ENCODE measurements around the gene TRIL.
A peak's percentile ranks its signal among the peaks of the same experiment; 100 is the strongest.

The TRIL gene

GRCh38 chr7:28933846-28934320 lies 24.2 kb downstream of the TRIL start:
- DNase-seq (ENCODE audit: insufficient read length, low spot score) (no peak), FAIRE-seq (no peak)
- no peak for TF ChIP-seq SPI1 (IDR thresholded peaks at IDR 0.05; ENCODE audit: low read depth, low read length)
- TF ChIP-seq POLR2AphosphoS5 (IDR thresholded peaks at IDR 0.05; ENCODE audit: low read depth, low read length) = no peak
- TF ChIP-seq TAF1 (IDR thresholded peaks at IDR 0.05; ENCODE audit: low read depth, low read length) = no peak
- TF ChIP-seq POLR2A (IDR thresholded peaks at IDR 0.05; ENCODE audit: low read depth, low read length) = no peak

DNA sequence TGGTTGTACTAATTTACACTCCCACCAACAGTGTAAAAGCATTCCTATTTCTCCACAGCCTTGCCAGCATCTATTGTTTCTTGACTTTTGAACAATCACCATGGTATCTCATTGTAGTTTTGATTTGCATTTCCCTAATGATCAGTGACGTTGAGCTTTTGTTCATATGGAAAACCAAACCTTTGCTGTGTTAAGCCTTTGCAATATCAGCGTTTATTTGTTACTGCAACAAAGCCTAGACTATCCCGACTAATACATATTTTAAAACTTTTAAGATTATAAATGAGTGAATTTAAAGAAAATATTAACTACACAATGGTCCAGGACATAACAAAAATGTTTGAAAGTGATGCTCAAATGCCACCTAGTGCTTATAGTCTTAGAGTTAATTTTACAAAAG lies 26.6 kb downstream of the TRIL start:
- TF ChIP-seq TAF1 (IDR thresholded peaks at IDR 0.05; ENCODE audit: low read depth, low read length) (no peak), POU2F2 (IDR thresholded peaks at IDR 0.05; ENCODE audit: low read depth, low read length) (no peak), PAX5 (IDR thresholded peaks at IDR 0.05; ENCODE audit: insufficient read depth, low read length, severe bottlenecking) (no peak), POLR2AphosphoS5 (IDR thresholded peaks at IDR 0.05; ENCODE audit: low read depth, low read length) (no peak), POLR2A (IDR thresholded peaks at IDR 0.05; ENCODE audit: low read depth, low read length) (no peak)
- DNase-seq (ENCODE audit: insufficient read length, low spot score) (no peak), FAIRE-seq (no peak)

GRCh38 chr7:28926871-28927597 lies 31.1 kb downstream of the TRIL start:
- DNase-seq (ENCODE audit: insufficient read length, low spot score) (peak; percentile 36), FAIRE-seq (peak; percentile 20)
- TF ChIP-seq TAF1 (IDR thresholded peaks at IDR 0.05; ENCODE audit: low read depth, low read length) (no peak), SPI1 (IDR thresholded peaks at IDR 0.05; ENCODE audit: low read depth, low read length) (peak; percentile 72)

- TF ChIP-seq POLR2AphosphoS5 (IDR thresholded peaks at IDR 0.05; ENCODE audit: low read depth, low read length) = no peak
- no peak for TF ChIP-seq TAF1 (IDR thresholded peaks at IDR 0.05; ENCODE audit: low read depth, low read length)
- no peak for TF ChIP-seq POU2F2 (IDR thresholded peaks at IDR 0.05; ENCODE audit: low read depth, low read length)
- TF ChIP-seq SPI1 (IDR thresholded peaks at IDR 0.05; ENCODE audit: low read depth, low read length) = no peak
- no peak for TF ChIP-seq PAX5 (IDR thresholded peaks at IDR 0.05; ENCODE audit: insufficient read depth, low read length, severe bottlenecking)
- no peak for TF ChIP-seq POLR2A (IDR thresholded peaks at IDR 0.05; ENCODE audit: low read depth, low read length)
- DNase-seq (ENCODE audit: insufficient read length, low spot score) (no peak), FAIRE-seq (peak; percentile 80)
These were observed 35.4 kb downstream of the TRIL start for GRCh38 chr7:28922624-28923331.

- no peak for TF ChIP-seq TAF1 (IDR thresholded peaks at IDR 0.05; ENCODE audit: low read depth, low read length)
- no peak for TF ChIP-seq POLR2A (IDR thresholded peaks at IDR 0.05; ENCODE audit: low read depth, low read length)
- TF ChIP-seq PAX5 (IDR thresholded peaks at IDR 0.05; ENCODE audit: insufficient read depth, low read length, severe bottlenecking) = no peak
- no peak for TF ChIP-seq POLR2AphosphoS5 (IDR thresholded peaks at IDR 0.05; ENCODE audit: low read depth, low read length)
- TF ChIP-seq SPI1 (IDR thresholded peaks at IDR 0.05; ENCODE audit: low read depth, low read length) = no peak
- TF ChIP-seq POU2F2 (IDR thresholded peaks at IDR 0.05; ENCODE audit: low read depth, low read length) = no peak
- FAIRE-seq = peak; percentile 84
- DNase-seq (ENCODE audit: insufficient read length, low spot score) = peak; percentile 20
These were observed 36.3 kb downstream of the TRIL start for GRCh38 chr7:28921822-28922221.

DNA sequence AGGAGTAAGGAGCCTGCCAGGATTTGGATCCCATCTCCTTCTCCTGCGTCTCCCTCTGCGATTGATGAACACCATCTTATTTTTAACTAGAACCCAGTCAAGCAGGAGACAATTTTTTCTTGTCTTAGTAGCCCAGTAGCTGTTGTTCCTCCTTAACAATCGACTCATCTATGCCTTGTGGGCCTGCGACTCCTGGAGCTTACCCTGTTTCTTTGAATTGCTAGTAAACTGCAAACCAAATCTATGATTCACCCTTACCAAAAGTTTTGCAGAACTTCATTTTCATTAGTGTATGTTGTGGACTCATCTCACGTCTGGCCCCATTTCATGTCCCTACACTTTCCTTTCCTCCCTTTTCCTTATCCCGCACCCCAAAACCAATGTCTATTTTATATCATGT lies 37.7 kb downstream of the TRIL start:
- DNase-seq (ENCODE audit: insufficient read length, low spot score) (no peak), FAIRE-seq (no peak)
- TF ChIP-seq PAX5 (IDR thresholded peaks at IDR 0.05; ENCODE audit: insufficient read depth, low read length, severe bottlenecking) (no peak), POLR2AphosphoS5 (IDR thresholded peaks at IDR 0.05; ENCODE audit: low read depth, low read length) (no peak), POU2F2 (IDR thresholded peaks at IDR 0.05; ENCODE audit: low read depth, low read length) (no peak), TAF1 (IDR thresholded peaks at IDR 0.05; ENCODE audit: low read depth, low read length) (no peak), SPI1 (IDR thresholded peaks at IDR 0.05; ENCODE audit: low read depth, low read length) (no peak), POLR2A (IDR thresholded peaks at IDR 0.05; ENCODE audit: low read depth, low read length) (no peak)

DNA sequence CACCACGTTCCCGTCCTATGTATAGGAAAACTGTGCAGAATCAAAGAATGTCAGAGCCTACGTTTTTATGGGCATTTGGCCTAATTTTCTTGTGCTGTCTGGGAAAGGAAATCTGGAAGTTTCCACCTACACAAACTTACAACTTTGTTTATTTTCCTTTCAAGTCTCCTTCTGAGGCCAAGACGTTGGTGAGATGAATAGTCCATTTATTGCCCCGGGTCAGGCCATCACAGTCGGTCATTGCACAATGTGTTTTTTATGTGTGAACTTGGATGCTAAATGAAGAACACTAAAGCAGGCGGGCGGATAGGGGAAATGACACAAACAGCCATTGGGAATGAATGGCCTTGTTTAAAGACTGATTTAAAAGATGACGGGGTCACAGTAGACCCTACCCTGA lies 38.6 kb downstream of the TRIL start:
- FAIRE-seq (no peak), DNase-seq (ENCODE audit: insufficient read length, low spot score) (no peak)
- TF ChIP-seq POU2F2 (IDR thresholded peaks at IDR 0.05; ENCODE audit: low read depth, low read length) (no peak), POLR2AphosphoS5 (IDR thresholded peaks at IDR 0.05; ENCODE audit: low read depth, low read length) (no peak), POLR2A (IDR thresholded peaks at IDR 0.05; ENCODE audit: low read depth, low read length) (no peak), SPI1 (IDR thresholded peaks at IDR 0.05; ENCODE audit: low read depth, low read length) (no peak), PAX5 (IDR thresholded peaks at IDR 0.05; ENCODE audit: insufficient read depth, low read length, severe bottlenecking) (no peak), TAF1 (IDR thresholded peaks at IDR 0.05; ENCODE audit: low read depth, low read length) (no peak)

GRCh38 chr7:28908775-28909174 lies 49.4 kb downstream of the TRIL start:
- DNase-seq (ENCODE audit: insufficient read length, low spot score) (no peak), FAIRE-seq (no peak)
- TF ChIP-seq POLR2A (IDR thresholded peaks at IDR 0.05; ENCODE audit: low read depth, low read length) = no peak
- TF ChIP-seq PAX5 (IDR thresholded peaks at IDR 0.05; ENCODE audit: insufficient read depth, low read length, severe bottlenecking) = no peak
- TF ChIP-seq POU2F2 (IDR thresholded peaks at IDR 0.05; ENCODE audit: low read depth, low read length) = no peak
- TF ChIP-seq TAF1 (IDR thresholded peaks at IDR 0.05; ENCODE audit: low read depth, low read length) = no peak
- no peak for TF ChIP-seq SPI1 (IDR thresholded peaks at IDR 0.05; ENCODE audit: low read depth, low read length)
- no peak for TF ChIP-seq POLR2AphosphoS5 (IDR thresholded peaks at IDR 0.05; ENCODE audit: low read depth, low read length)

DNA sequence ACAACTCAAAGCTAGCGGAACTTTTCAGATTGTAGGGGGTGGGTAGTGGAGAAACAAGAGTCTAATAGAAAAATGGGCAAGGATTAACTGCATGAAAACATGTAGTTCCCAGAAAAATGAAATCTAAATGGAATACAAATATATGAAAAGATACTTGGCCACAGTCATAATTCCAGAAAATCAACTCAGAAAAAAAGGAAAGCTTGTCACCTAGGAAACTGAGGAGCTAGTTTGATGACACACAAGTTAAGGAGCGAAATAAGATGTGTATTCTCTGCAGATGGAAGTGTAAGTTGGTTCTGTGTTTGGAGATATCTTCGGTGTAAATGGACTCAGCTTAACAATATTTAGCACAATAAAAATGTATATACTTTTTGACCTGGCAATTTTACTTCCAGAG lies 52.7 kb downstream of the TRIL start:
- FAIRE-seq (no peak), DNase-seq (ENCODE audit: insufficient read length, low spot score) (no peak)
- no peak for TF ChIP-seq PAX5 (IDR thresholded peaks at IDR 0.05; ENCODE audit: insufficient read depth, low read length, severe bottlenecking)
- no peak for TF ChIP-seq SPI1 (IDR thresholded peaks at IDR 0.05; ENCODE audit: low read depth, low read length)
- TF ChIP-seq TAF1 (IDR thresholded peaks at IDR 0.05; ENCODE audit: low read depth, low read length) = no peak
- no peak for TF ChIP-seq POLR2A (IDR thresholded peaks at IDR 0.05; ENCODE audit: low read depth, low read length)
- TF ChIP-seq POLR2AphosphoS5 (IDR thresholded peaks at IDR 0.05; ENCODE audit: low read depth, low read length) = no peak
- no peak for TF ChIP-seq POU2F2 (IDR thresholded peaks at IDR 0.05; ENCODE audit: low read depth, low read length)
